Measurements from ENCODE around the gene NTM.

DNA sequence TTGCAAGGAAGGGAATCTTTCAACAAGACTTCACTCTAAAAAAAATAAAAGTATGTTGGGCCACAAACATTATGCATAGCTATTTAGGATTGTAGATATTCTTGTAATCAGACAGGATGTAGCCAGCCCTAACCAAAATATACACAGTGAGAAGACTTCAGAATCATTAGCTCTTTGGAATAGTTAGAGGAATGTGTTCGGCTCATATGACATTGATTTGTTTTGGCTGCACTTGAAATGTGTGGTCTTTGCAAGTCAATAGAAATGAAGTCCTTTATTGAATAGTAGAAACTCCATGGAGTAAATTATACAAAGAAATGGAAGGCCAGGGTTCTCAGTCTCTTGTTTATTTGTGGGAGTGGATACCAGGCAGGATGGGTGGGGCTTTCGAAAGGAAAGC is 692.1 kb downstream of the NTM start:
- TF ChIP-seq, protein P1, sequence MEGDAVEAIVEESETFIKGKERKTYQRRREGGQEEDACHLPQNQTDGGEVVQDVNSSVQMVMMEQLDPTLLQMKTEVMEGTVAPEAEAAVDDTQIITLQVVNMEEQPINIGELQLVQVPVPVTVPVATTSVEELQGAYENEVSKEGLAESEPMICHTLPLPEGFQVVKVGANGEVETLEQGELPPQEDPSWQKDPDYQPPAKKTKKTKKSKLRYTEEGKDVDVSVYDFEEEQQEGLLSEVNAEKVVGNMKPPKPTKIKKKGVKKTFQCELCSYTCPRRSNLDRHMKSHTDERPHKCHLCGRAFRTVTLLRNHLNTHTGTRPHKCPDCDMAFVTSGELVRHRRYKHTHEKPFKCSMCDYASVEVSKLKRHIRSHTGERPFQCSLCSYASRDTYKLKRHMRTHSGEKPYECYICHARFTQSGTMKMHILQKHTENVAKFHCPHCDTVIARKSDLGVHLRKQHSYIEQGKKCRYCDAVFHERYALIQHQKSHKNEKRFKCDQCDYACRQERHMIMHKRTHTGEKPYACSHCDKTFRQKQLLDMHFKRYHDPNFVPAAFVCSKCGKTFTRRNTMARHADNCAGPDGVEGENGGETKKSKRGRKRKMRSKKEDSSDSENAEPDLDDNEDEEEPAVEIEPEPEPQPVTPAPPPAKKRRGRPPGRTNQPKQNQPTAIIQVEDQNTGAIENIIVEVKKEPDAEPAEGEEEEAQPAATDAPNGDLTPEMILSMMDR (IDR thresholded peaks at IDR 0.05; ENCODE audit: low read length), result no peak
- TF ChIP-seq EZH2 (IDR thresholded peaks at IDR 0.05; ENCODE audit: borderline replicate concordance, low read length), result no peak

All from OCI-LY1 (cell line).